IPS DF 4.7 (cell line): ENCODE measurements around the gene RAF1.
A peak's percentile ranks its signal among the peaks of the same experiment; 100 is the strongest.
"Not testable (repeated sequence)": the region's sequence is repeated elsewhere in the genome, so short reads cannot be mapped to it uniquely, and the experiment has no call there.

ENCODE experiments used
- DNase-seq: peaks from one replicate; pipeline ENCODE4 v3.0.0-alpha.2; 2013; ENCODE audit warnings: low spot score; ENCODE audit errors: extremely low read depth

RAF1 gene

GRCh38 chr3:12663936-12664908, at the start of gene RAF1:
Gene RAF1, minus strand, starts transcription at chr3:12664117. Its CDS starts 45,396 bp downstream, at chr3:12618721.
- peak; percentile 95 for DNase-seq

GRCh38 chr3:12710062-12710461, 46.1 kb upstream of the RAF1 start:
- no peak for DNase-seq

- DNase-seq, result no peak
These were observed 45.4 kb upstream of the RAF1 start for GRCh38 chr3:12709334-12709733.

- DNase-seq, result no peak
These were observed 44.8 kb upstream of the RAF1 start for GRCh38 chr3:12708584-12709192.

GRCh38 chr3:12707449-12707848, 43.5 kb upstream of the RAF1 start:
- no peak for DNase-seq

- peak; percentile 56 for DNase-seq
These were observed 42.8 kb upstream of the RAF1 start for GRCh38 chr3:12706504-12707253.

GRCh38 chr3:12705981-12706380, 42.1 kb upstream of the RAF1 start:
- DNase-seq, result no peak

GRCh38 chr3:12705374-12705926, 41.5 kb upstream of the RAF1 start:
- no peak for DNase-seq

- DNase-seq, result no peak
These were observed 38.6 kb upstream of the RAF1 start for GRCh38 chr3:12702501-12702900.

GRCh38 chr3:12701601-12702000, 37.7 kb upstream of the RAF1 start:
- DNase-seq, result not testable (repeated sequence)

GRCh38 chr3:12700800-12701199, 36.9 kb upstream of the RAF1 start:
- DNase-seq, result no peak

GRCh38 chr3:12695916-12696315, 32.0 kb upstream of the RAF1 start:
- no peak for DNase-seq

- DNase-seq, result no peak
These were observed 31.2 kb upstream of the RAF1 start for GRCh38 chr3:12695112-12695511.

GRCh38 chr3:12692444-12692843, 28.5 kb upstream of the RAF1 start:
- DNase-seq, result no peak

GRCh38 chr3:12689997-12690711, 26.2 kb upstream of the RAF1 start:
- DNase-seq, result no peak

GRCh38 chr3:12687948-12688347, 24.0 kb upstream of the RAF1 start:
- DNase-seq, result no peak

- no peak for DNase-seq
These were observed 22.2 kb upstream of the RAF1 start for GRCh38 chr3:12686096-12686495.

- no peak for DNase-seq
These were observed 18.1 kb upstream of the RAF1 start for GRCh38 chr3:12681943-12682390.

- no peak for DNase-seq
These were observed 17.4 kb upstream of the RAF1 start for GRCh38 chr3:12681089-12681942.

GRCh38 chr3:12679468-12679867, 15.6 kb upstream of the RAF1 start:
- no peak for DNase-seq
